HPDE6-E6E7 (cell line): ENCODE measurements around the gene E4F1.
"Not testable (repeated sequence)": the region's sequence is repeated elsewhere in the genome, so short reads cannot be mapped to it uniquely, and the experiment has no call there.

Experiments
- DNase-seq: peaks from one replicate; pipeline ENCODE4 v3.0.0; 2011; ENCODE audit warnings: missing footprints; ENCODE audit errors: extremely low spot score

The E4F1 gene

GRCh38 chr16:2189252-2189893, 34.0 kb upstream of the E4F1 start:
- no peak for DNase-seq

- no peak for DNase-seq
These were observed 33.3 kb upstream of the E4F1 start for GRCh38 chr16:2190002-2190658.

GRCh38 chr16:2190659-2191445, 32.5 kb upstream of the E4F1 start:
- DNase-seq = no peak

GRCh38 chr16:2191446-2191706, 32.0 kb upstream of the E4F1 start:
- no peak for DNase-seq

GRCh38 chr16:2194166-2194834, 29.1 kb upstream of the E4F1 start:
- no peak for DNase-seq

GRCh38 chr16:2194852-2195321, 28.5 kb upstream of the E4F1 start:
- peak; percentile 59 for DNase-seq

- DNase-seq = no peak
These were observed 27.8 kb upstream of the E4F1 start for GRCh38 chr16:2195322-2196161.

GRCh38 chr16:2196162-2196980, 27.0 kb upstream of the E4F1 start, which contains the start of gene CASKIN1:
CASKIN1 (minus strand) TSS chr16:2196605; CDS start chr16:2196432, 173 bp downstream.
- DNase-seq = no peak

GRCh38 chr16:2196981-2197511, 26.3 kb upstream of the E4F1 start:
- no peak for DNase-seq

GRCh38 chr16:2197765-2198164, 25.6 kb upstream of the E4F1 start:
- DNase-seq = no peak

- DNase-seq = no peak
These were observed 25.1 kb upstream of the E4F1 start for GRCh38 chr16:2198283-2198682.

GRCh38 chr16:2199095-2199494, 24.3 kb upstream of the E4F1 start:
- no peak for DNase-seq

- DNase-seq = no peak
These were observed 23.7 kb upstream of the E4F1 start for GRCh38 chr16:2199621-2200139.

GRCh38 chr16:2200313-2200712, 23.1 kb upstream of the E4F1 start:
- no peak for DNase-seq

- DNase-seq = not testable (repeated sequence)
These were observed 20.2 kb upstream of the E4F1 start for GRCh38 chr16:2203119-2203688.

GRCh38 chr16:2204416-2205103, 18.8 kb upstream of the E4F1 start:
- DNase-seq = no peak

- DNase-seq = peak; percentile 97
These were observed 18.1 kb upstream of the E4F1 start, which contains the start of gene MLST8 for GRCh38 chr16:2205104-2205966. MLST8 (plus strand) TSS chr16:2205454; CDS start chr16:2206086, 632 bp downstream.

GRCh38 chr16:2205967-2206313, 17.5 kb upstream of the E4F1 start:
- DNase-seq = no peak
